B cell (primary cell): Measurements from ENCODE around the gene GPC5. TPM values are rescaled to one million over a fixed set of nuclear protein-coding genes. Genes with fewer than 3 reads are reported as not detected.

ENCODE experiments used
- ATAC-seq: fragments of 200-7000 bp; cut with Tn5 transposase; one replicate; pipeline ENCODE4 v1.10.0; 2021; ENCODE audit warnings: low read depth, mild to moderate bottlenecking, moderate number of reproducible peaks, moderate library complexity
- CTCF ChIA-PET: fragments of 350-600 bp; sonication (Branson Sonifier 250); formaldehyde crosslinking; loops from one replicate; lab custom pipeline; 2021; ENCODE audit warnings: antibody characterized with exemption, inconsistent platforms; lab: Charles Lee
- POLR2A ChIA-PET: fragments of 350-600 bp; sonication (Branson Sonifier 250); formaldehyde crosslinking; loops from one replicate; lab custom pipeline; 2021; ENCODE audit warnings: antibody characterized with exemption; lab: Charles Lee
- DNase-seq: peaks from one replicate; pipeline ENCODE4 v3.0.0; 2013
- H2AFZ ChIP-seq: 2 replicates; pipeline ENCODE4 v1.6.1; 2012; ENCODE audit warnings: mild to moderate bottlenecking, low read depth, low read length; ENCODE audit not compliant: insufficient read depth, poor library complexity, severe bottlenecking
- H3K27ac ChIP-seq, 2 donors: 1 replicate in 1 of 2; 2 replicates in 1 of 2; pipeline ENCODE4 v1.5.1; 2012 to 2013; ENCODE audit warnings: low read length in 2 of 2, mild to moderate bottlenecking in 2 of 2, moderate library complexity in 1 of 2
- H3K27me3 ChIP-seq, 4 experiments: fragments of 200-600 bp in 1 of 4; sonication (generic) in 1 of 4; replicated peaks in 1 of 4; 1 replicate in 2 of 4; 2 replicates in 2 of 4; pipeline versions ENCODE4 v1.6.1 to v1.7.0; 2013 to 2016; ENCODE audit warnings: low read length in 3 of 4, mild to moderate bottlenecking in 2 of 4, mixed read lengths in 1 of 4, moderate library complexity in 1 of 4; ENCODE audit not compliant: insufficient read depth in 4 of 4, control insufficient read depth in 3 of 4; ENCODE audit errors: control extremely low read depth in 1 of 4
- H3K36me3 ChIP-seq, 2 experiments: replicated peaks in 1 of 2; 1 replicate in 1 of 2; 2 replicates in 1 of 2; pipeline versions ENCODE4 v1.6.1 to v1.7.1; 2013; ENCODE audit warnings: low read length in 1 of 2; ENCODE audit not compliant: insufficient read depth in 2 of 2, control insufficient read depth in 1 of 2; ENCODE audit errors: control extremely low read depth in 1 of 2, extremely low read depth in 1 of 2
- H3K4me1 ChIP-seq, 2 donors: fragments of 200-600 bp in 1 of 2; sonication (generic) in 1 of 2; 1 replicate in 1 of 2; 2 replicates in 1 of 2; pipeline versions ENCODE4 v1.5.1 to v1.6.1; 2013 to 2017; ENCODE audit warnings: low read length in 2 of 2; ENCODE audit not compliant: control insufficient read depth in 2 of 2, insufficient read depth in 2 of 2
- H3K4me2 ChIP-seq: replicated peaks from 2 replicates; pipeline ENCODE3; 2012; ENCODE audit warnings: mild to moderate bottlenecking, low read depth, low read length; ENCODE audit not compliant: poor library complexity, severe bottlenecking
- H3K4me3 ChIP-seq, 5 experiments: fragments of 200-600 bp in 1 of 5; sonication (generic) in 1 of 5; 1 replicate in 3 of 5; 2 replicates in 2 of 5; pipeline versions ENCODE4 v1.5.1 to v1.7.0; 2011 to 2016; ENCODE audit warnings: low read length in 4 of 5, mild to moderate bottlenecking in 4 of 5, low read depth in 2 of 5, control low read depth in 1 of 5, moderate library complexity in 1 of 5; ENCODE audit not compliant: insufficient read depth in 1 of 5; ENCODE audit errors: control extremely low read depth in 1 of 5, extremely low read depth in 1 of 5
- H3K79me2 ChIP-seq: fragments of 200-600 bp; sonication (generic); one replicate; pipeline ENCODE4 v1.6.0; 2016; ENCODE audit warnings: low read length; ENCODE audit not compliant: control insufficient read depth, insufficient read depth
- H3K9ac ChIP-seq: fragments of 200-600 bp; sonication (generic); 2 replicates; pipeline ENCODE4 v1.6.1; 2017; ENCODE audit warnings: mild to moderate bottlenecking, low read length, moderate library complexity
- H3K9me3 ChIP-seq, 3 donors: one replicate each; pipeline versions ENCODE4 v1.6.1 to v1.7.1; 2013; ENCODE audit warnings: low read length in 2 of 3; ENCODE audit not compliant: control insufficient read depth in 2 of 3, insufficient read depth in 1 of 3; ENCODE audit errors: control extremely low read depth in 1 of 3
- H4K20me1 ChIP-seq: 2 replicates; pipeline ENCODE4 v1.6.0; 2012; ENCODE audit warnings: mild to moderate bottlenecking, low read length; ENCODE audit not compliant: insufficient read depth, control insufficient read depth, poor library complexity, severe bottlenecking
- H3K27ac Mint-ChIP-seq: one replicate; pipeline ENCODE4 v1.8.0; 2021; ENCODE audit warnings: mixed read lengths
- H3K27me3 Mint-ChIP-seq: one replicate; pipeline ENCODE4 v1.8.0; 2021; ENCODE audit warnings: mixed read lengths
- H3K4me1 Mint-ChIP-seq: one replicate; pipeline ENCODE4 v1.8.0; 2021; ENCODE audit warnings: mixed read lengths
- H3K4me3 Mint-ChIP-seq: one replicate; pipeline ENCODE4 v1.8.0; 2021; ENCODE audit warnings: mixed read lengths
- H3K9me3 Mint-ChIP-seq: one replicate; pipeline ENCODE4 v1.8.0; 2022; ENCODE audit warnings: mixed read lengths; ENCODE audit not compliant: insufficient read depth
- CTCF ChIP-seq: fragments of 200-600 bp; IDR thresholded peaks from one replicate; pipeline ENCODE4 v1.8.0; 2022; ENCODE audit warnings: antibody characterized with exemption, mild to moderate bottlenecking
- EZH2 ChIP-seq: IDR thresholded peaks from 2 replicates; pipeline ENCODE4 v1.6.1; 2012; ENCODE audit warnings: borderline replicate concordance, low read depth, mild to moderate bottlenecking, moderate library complexity, low read length; ENCODE audit not compliant: insufficient read depth, poor library complexity, severe bottlenecking
- WGBS: methylation state at CpG from one replicate; pipeline ENCODE4 v1.1.5; 2013; ENCODE audit warnings: missing lambda C conversion rate; ENCODE audit not compliant: insufficient coverage; 5-methylcytosine and 5-hydroxymethylcytosine counted together
- intact Hi-C: fragments of 100-400 bp; cut with micrococcal nuclease; formaldehyde crosslinking; loops from one replicate; pipeline ENCODE4 v1.10.0; 2022
- polyA plus RNA-seq: library from polyadenylated mRNA; depleted of rRNA; stranded (reverse); fragments of >200 nt; gene quantifications from 2 replicates; pipeline ENCODE4 v1.2.3, GENCODE V29; 2012
- total RNA-seq, 2 donors: library from RNA; stranded (reverse); fragments of 120-200 nt in 1 of 2; gene quantifications; 1 replicate in 1 of 2; 2 replicates in 1 of 2; pipeline versions ENCODE4 v1.2.3 to v1.2.4, GENCODE V29; 2013 to 2022

GPC5 gene
- total and polyA plus RNA-seq, 2 donors (not counting 1 experiment from before 2014, with no cell fraction given), result 0.15 to 0.30 TPM

GRCh38 chr13:91748416-91749089 is 350.1 kb downstream of the GPC5 start:
- TF ChIP-seq EZH2 (no peak), CTCF (no peak)
- no peaks in the 10 kb centered on the region for H3K4me1 Mint-ChIP-seq
- 100% methylated on average over 1 of the region's 4 CpGs for WGBS
- H3K27ac ChIP-seq, result no peak overlapping the region
- H3K27me3 ChIP-seq, result no peaks in the 10 kb centered on the region
- intact Hi-C loops, result no loop called here
- no peak overlapping the region for H2AFZ ChIP-seq
- H3K9me3 ChIP-seq, result peaks cover 0 to 4% (median 1%) of the 10 kb centered on the region in 3 donors
- no peaks in the 10 kb centered on the region for H3K27me3 Mint-ChIP-seq
- no peaks in the 10 kb centered on the region for H3K79me2 ChIP-seq
- no peak overlapping the region for H3K9ac ChIP-seq
- DNase-seq, result no peak
- ChIA-PET CTCF (no interaction called here), POLR2A (no interaction called here)
- H3K27ac Mint-ChIP-seq, result no peak overlapping the region
- no peaks in the 10 kb centered on the region for H3K4me1 ChIP-seq
- H3K4me3 Mint-ChIP-seq, result no peak overlapping the region
- no peak for ATAC-seq
- no peak overlapping the region for H3K4me2 ChIP-seq
- no peaks in the 10 kb centered on the region for H3K36me3 ChIP-seq
- no peak overlapping the region for H3K4me3 ChIP-seq
- no peaks in the 10 kb centered on the region for H4K20me1 ChIP-seq
- H3K9me3 Mint-ChIP-seq, result no peaks in the 10 kb centered on the region

- intact Hi-C loops, result no loop called here
- no peak overlapping the region for H3K27ac ChIP-seq
- no peak overlapping the region for H3K9ac ChIP-seq
- H3K9me3 Mint-ChIP-seq, result no peaks in the 10 kb centered on the region
- no peaks in the 10 kb centered on the region for H3K4me1 Mint-ChIP-seq
- ATAC-seq, result no peak
- no peaks in the 10 kb centered on the region for H3K79me2 ChIP-seq
- H3K4me1 ChIP-seq, result no peaks in the 10 kb centered on the region
- H3K4me2 ChIP-seq, result no peak overlapping the region
- H3K9me3 ChIP-seq, result no peaks in the 10 kb centered on the region
- 44% methylated on average over 1 of the region's 1 CpG for WGBS
- no peak for DNase-seq
- POLR2A ChIA-PET, result no interaction called here
- no peak overlapping the region for H2AFZ ChIP-seq
- H3K27me3 Mint-ChIP-seq, result no peaks in the 10 kb centered on the region
- no peaks in the 10 kb centered on the region for H3K36me3 ChIP-seq
- no peak overlapping the region for H3K4me3 Mint-ChIP-seq
- H4K20me1 ChIP-seq, result no peaks in the 10 kb centered on the region
- H3K27ac Mint-ChIP-seq, result no peak overlapping the region
- no peak for TF ChIP-seq CTCF
- no peak for TF ChIP-seq EZH2
- no peaks in the 10 kb centered on the region for H3K27me3 ChIP-seq
- no peak overlapping the region for H3K4me3 ChIP-seq
- CTCF ChIA-PET, result no interaction called here
Measured at GRCh38 chr13:91758724-91759123, 360.3 kb downstream of the GPC5 start.
